ENCODE results near the gene RASL10A. TPM values are rescaled to one million over a fixed set of nuclear protein-coding genes. Genes with fewer than 3 reads are reported as not detected.

RASL10A gene
- total and polyA plus RNA-seq, 4 donors = 0.49 to 3.5 (median 3.0) TPM; not detected in 1

DNA sequence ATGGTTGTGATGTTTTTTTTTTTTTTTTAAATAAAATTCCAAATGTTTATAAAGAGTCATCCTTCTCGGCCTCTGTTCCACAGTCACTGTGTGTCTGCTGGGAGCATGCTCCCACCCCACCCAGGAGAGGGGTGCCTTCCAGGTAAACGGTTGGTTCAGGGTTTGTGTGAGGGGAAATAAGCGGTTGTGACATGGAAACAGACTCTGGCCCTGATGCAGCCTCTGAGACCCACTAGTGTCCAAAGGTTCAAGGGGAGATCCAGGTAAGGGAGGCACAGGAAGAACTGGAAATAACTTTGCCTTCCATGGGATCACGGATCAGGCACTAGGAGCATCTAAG lies 15.1 kb downstream of the RASL10A start:
- H3K27ac ChIP-seq (ENCODE audit: low read depth in 1 of 2, low read length in 2 of 2) = no peak overlapping the region
- no peaks in the 10 kb centered on the region for H3K4me1 ChIP-seq (ENCODE audit: control insufficient read depth in 1 of 2, insufficient read depth in 2 of 2, low read length in 2 of 2)
- no peaks in the 10 kb centered on the region for H3K27me3 ChIP-seq (ENCODE audit: control insufficient read depth in 1 of 2, insufficient read depth in 2 of 2, low read length in 1 of 2)
- WGBS, 2 donors = 67 to 68% methylated on average over 4 of the region's 4 CpGs
- peaks cover 6 to 29% of the 10 kb centered on the region in 2 donors for H3K36me3 ChIP-seq (ENCODE audit: control insufficient read depth in 1 of 2, insufficient read depth in 2 of 2, low read length in 1 of 2)
- DNase-seq (peak in 1 of 2 donors; percentile 43), ATAC-seq (ENCODE audit: low FRiP score) (no peak)
- H3K4me3 ChIP-seq (ENCODE audit: low read length in 2 of 2) = no peak overlapping the region
- no peaks in the 10 kb centered on the region for H3K9me3 ChIP-seq (ENCODE audit: control insufficient read depth, low read length)
- intact Hi-C loops (cut with DNase I) = no loop called here

DNA sequence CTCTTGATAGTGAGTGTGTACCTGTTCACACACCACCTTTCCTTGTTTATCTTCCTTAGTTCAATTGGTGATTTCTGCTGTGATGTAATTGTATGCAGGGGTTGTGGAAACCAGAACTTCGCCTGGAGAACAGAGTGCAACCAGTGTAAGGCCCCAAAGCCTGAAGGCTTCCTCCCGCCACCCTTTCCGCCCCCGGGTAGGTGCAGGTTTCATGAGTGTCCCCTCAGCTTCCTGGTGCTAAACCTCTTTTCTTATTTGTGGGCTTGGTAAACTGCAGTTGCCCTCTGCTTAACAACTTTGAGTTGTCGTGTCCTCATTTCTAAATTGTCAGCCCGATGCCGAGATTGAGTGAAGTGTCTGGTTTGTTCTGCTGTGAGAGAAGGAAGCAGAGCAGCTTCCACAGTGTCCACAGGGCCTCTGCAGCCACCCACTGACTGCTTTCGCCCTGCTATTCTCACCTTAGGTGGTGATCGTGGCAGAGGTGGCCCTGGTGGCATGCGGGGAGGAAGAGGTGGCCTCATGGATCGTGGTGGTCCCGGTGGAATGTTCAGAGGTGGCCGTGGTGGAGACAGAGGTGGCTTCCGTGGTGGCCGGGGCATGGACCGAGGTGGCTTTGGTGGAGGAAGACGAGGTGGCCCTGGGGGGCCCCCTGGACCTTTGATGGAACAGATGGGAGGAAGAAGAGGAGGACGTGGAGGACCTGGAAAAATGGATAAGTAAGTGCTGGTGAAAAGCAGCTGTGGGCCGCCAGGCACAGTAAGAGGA lies 16.2 kb downstream of the RASL10A start:
- Histone ChIP-seq H3K27ac (ENCODE audit: low read depth in 1 of 2, low read length in 2 of 2) (no peak overlapping the region), H3K27me3 (ENCODE audit: control insufficient read depth in 1 of 2, insufficient read depth in 2 of 2, low read length in 1 of 2) (no peaks in the 10 kb centered on the region), H3K4me1 (ENCODE audit: control insufficient read depth in 1 of 2, insufficient read depth in 2 of 2, low read length in 2 of 2) (no peaks in the 10 kb centered on the region), H3K4me3 (ENCODE audit: low read length in 2 of 2) (no peak overlapping the region), H3K9me3 (ENCODE audit: control insufficient read depth, low read length) (no peaks in the 10 kb centered on the region), H3K36me3 (ENCODE audit: control insufficient read depth in 1 of 2, insufficient read depth in 2 of 2, low read length in 1 of 2) (peaks cover 6 to 29% of the 10 kb centered on the region in 2 donors)
- no peak for ATAC-seq (ENCODE audit: low FRiP score)
- WGBS, 2 donors = 87 to 88% methylated on average over 19 of the region's 19 CpGs
- intact Hi-C loops (cut with DNase I) = no loop called here
- DNase-seq = peak in 1 of 2 donors; percentile 61

DNA sequence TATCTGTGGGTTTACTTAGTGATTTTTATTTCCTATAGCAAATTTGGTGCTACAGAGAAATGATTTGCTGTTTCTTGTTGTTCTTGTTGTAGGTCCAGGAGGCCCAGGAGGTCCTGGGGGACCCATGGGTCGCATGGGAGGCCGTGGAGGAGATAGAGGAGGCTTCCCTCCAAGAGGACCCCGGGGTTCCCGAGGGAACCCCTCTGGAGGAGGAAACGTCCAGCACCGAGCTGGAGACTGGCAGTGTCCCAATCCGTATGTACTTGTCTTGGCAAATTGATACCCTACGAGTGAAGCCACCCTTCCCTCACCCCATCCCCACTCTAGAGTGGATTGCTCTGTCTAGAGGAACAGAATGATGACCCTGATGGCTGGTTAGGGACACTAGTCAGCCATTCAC lies 16.9 kb downstream of the RASL10A start:
- Histone ChIP-seq H3K36me3 (ENCODE audit: control insufficient read depth in 1 of 2, insufficient read depth in 2 of 2, low read length in 1 of 2) (peaks cover 8 to 29% of the 10 kb centered on the region in 2 donors), H3K27me3 (ENCODE audit: control insufficient read depth in 1 of 2, insufficient read depth in 2 of 2, low read length in 1 of 2) (no peaks in the 10 kb centered on the region), H3K4me3 (ENCODE audit: low read length in 2 of 2) (no peak overlapping the region), H3K4me1 (ENCODE audit: control insufficient read depth in 1 of 2, insufficient read depth in 2 of 2, low read length in 2 of 2) (no peaks in the 10 kb centered on the region), H3K27ac (ENCODE audit: low read depth in 1 of 2, low read length in 2 of 2) (no peak overlapping the region), H3K9me3 (ENCODE audit: control insufficient read depth, low read length) (no peaks in the 10 kb centered on the region)
- ATAC-seq (ENCODE audit: low FRiP score) = no peak
- DNase-seq = peak in 1 of 2 donors; percentile 34
- 50 to 56% methylated on average over 8 of the region's 8 CpGs for WGBS, 2 donors
- intact Hi-C loops (cut with DNase I) = no loop called here

DNA sequence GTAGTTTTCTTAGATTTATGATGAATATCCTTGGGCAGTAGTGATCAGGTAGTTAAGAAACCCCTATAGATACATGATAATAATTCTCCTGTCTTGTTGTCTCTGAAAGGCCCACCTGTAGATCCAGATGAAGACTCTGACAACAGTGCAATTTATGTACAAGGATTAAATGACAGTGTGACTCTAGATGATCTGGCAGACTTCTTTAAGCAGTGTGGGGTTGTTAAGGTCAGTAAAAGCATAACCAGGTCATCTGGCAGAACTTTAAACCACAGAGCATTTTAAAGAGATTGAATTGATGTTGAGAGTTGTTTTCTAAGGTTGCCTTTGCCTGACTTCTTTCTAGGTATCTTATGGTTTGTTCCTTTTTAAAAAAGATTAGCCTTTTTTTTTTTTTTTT lies 23.1 kb downstream of the RASL10A start:
- no peaks in the 10 kb centered on the region for H3K9me3 ChIP-seq (ENCODE audit: control insufficient read depth, low read length)
- H3K4me1 ChIP-seq (ENCODE audit: control insufficient read depth in 1 of 2, insufficient read depth in 2 of 2, low read length in 2 of 2) = no peaks in the 10 kb centered on the region
- H3K36me3 ChIP-seq (ENCODE audit: control insufficient read depth in 1 of 2, insufficient read depth in 2 of 2, low read length in 1 of 2) = peaks cover 13 to 14% of the 10 kb centered on the region in 2 donors
- no peak overlapping the region for H3K27ac ChIP-seq (ENCODE audit: low read depth in 1 of 2, low read length in 2 of 2)
- no peak overlapping the region for H3K4me3 ChIP-seq (ENCODE audit: low read length in 2 of 2)
- no peaks in the 10 kb centered on the region for H3K27me3 ChIP-seq (ENCODE audit: control insufficient read depth in 1 of 2, insufficient read depth in 2 of 2, low read length in 1 of 2)
- no peak for DNase-seq
- intact Hi-C loops (cut with DNase I) = no loop called here
- ATAC-seq (ENCODE audit: low FRiP score) = no peak

DNA sequence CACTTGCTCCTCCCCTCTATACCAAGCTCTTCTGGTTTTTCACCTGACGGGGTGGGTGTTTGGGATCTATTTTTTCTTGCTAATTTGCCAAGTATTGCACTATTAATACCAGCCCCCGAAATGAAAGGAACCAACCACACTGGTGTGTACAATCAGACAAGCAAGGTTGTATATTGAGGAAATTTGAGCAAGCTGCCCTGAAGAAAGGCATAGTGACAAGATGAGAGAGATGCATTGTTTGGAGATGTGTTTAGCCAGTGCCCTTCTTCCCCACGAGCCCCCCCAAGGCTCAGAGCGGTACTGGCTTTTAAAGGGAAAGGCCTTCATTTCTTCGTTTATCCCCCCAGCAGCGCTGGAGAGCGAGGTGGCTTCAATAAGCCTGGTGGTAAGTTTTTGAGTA lies 24.3 kb downstream of the RASL10A start:
- Histone ChIP-seq H3K36me3 (ENCODE audit: control insufficient read depth in 1 of 2, insufficient read depth in 2 of 2, low read length in 1 of 2) (peaks cover 9 to 11% of the 10 kb centered on the region in 2 donors), H3K9me3 (ENCODE audit: control insufficient read depth, low read length) (no peaks in the 10 kb centered on the region), H3K4me3 (ENCODE audit: low read length in 2 of 2) (no peak overlapping the region), H3K27me3 (ENCODE audit: control insufficient read depth in 1 of 2, insufficient read depth in 2 of 2, low read length in 1 of 2) (no peaks in the 10 kb centered on the region), H3K4me1 (ENCODE audit: control insufficient read depth in 1 of 2, insufficient read depth in 2 of 2, low read length in 2 of 2) (no peaks in the 10 kb centered on the region), H3K27ac (ENCODE audit: low read depth in 1 of 2, low read length in 2 of 2) (no peak overlapping the region)
- intact Hi-C loops (cut with DNase I) = no loop called here
- no peak for ATAC-seq (ENCODE audit: low FRiP score)
- 63 to 68% methylated on average over 7 of the region's 7 CpGs for WGBS, 2 donors
- DNase-seq = no peak

DNA sequence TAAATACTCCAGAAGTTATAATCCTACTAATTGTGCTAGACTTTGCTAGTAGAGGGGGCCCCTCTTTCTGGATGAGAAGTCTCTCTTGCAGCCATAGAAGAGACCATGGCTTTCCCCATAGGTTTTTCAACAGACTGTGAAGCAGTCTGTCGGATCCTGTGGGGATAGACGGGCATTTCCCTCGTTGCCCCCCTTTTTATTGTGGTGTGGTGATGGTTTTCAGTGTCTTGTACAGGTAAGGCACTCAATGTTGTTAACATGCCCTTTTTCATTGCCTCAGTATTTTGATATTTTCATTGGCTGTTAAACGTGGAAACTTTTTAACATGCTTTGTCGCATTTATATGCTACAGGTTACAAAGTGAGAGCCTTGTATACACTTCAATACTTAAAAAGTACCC lies 25.4 kb downstream of the RASL10A start:
- Histone ChIP-seq H3K4me3 (ENCODE audit: low read length in 2 of 2) (no peak overlapping the region), H3K36me3 (ENCODE audit: control insufficient read depth in 1 of 2, insufficient read depth in 2 of 2, low read length in 1 of 2) (peaks cover 5 to 11% of the 10 kb centered on the region in 2 donors)

DNA sequence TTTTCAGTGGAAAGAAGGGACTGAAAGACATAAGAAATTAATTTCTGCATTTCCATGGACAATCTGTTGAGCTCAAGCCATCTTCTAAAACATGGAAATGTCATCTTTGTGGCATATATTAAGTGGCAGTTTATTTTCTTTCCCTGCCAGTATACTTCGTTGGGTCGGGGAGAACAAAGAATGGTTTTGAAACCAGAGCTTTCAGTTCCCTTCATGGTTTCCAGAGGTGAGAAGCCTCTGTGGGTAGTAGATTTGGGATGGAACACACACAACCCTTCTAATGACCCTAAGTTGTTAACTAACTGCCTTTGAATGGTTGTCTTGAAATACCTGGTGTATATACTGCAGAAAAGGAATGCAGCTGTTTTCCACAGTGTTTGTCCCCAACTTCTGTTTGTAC lies 26.7 kb downstream of the RASL10A start:
- 31 to 45% methylated on average over 2 of the region's 2 CpGs for WGBS, 2 donors
- H3K27ac ChIP-seq (ENCODE audit: low read depth in 1 of 2, low read length in 2 of 2) = no peak overlapping the region

More for the DNA sequence above, 25.4 kb downstream of the RASL10A start:
- intact Hi-C loops (cut with DNase I) = no loop called here
- ATAC-seq (ENCODE audit: low FRiP score) = no peak
- no peaks in the 10 kb centered on the region for H3K4me1 ChIP-seq (ENCODE audit: control insufficient read depth in 1 of 2, insufficient read depth in 2 of 2, low read length in 2 of 2)
- 46 to 50% methylated on average over 5 of the region's 5 CpGs for WGBS, 2 donors
- no peak overlapping the region for H3K27ac ChIP-seq (ENCODE audit: low read depth in 1 of 2, low read length in 2 of 2)
- no peak for DNase-seq
- H3K27me3 ChIP-seq (ENCODE audit: control insufficient read depth in 1 of 2, insufficient read depth in 2 of 2, low read length in 1 of 2) = no peaks in the 10 kb centered on the region
- H3K9me3 ChIP-seq (ENCODE audit: control insufficient read depth, low read length) = no peaks in the 10 kb centered on the region

DNA sequence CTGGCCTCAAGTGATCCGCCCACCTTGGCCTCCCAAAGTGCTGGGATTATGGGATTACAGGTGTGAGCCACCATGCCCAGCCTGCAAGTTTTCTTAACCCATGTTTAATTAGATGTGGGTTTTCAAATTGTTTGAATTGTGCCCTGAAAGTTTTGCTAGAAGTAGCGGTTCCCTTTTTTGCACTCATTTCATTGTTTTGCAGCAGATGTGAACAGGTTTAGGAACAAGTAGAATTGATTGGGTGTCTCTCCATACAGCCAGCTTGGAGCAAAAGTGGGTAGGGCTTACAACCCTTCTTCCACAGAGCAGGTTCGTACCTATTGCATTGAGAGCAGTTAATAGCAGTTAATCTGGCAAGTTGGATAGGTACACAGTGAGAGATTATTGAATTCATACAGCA lies 31.3 kb downstream of the RASL10A start:
- Histone ChIP-seq H3K27ac (ENCODE audit: low read depth in 1 of 2, low read length in 2 of 2) (no peak overlapping the region), H3K4me1 (ENCODE audit: control insufficient read depth in 1 of 2, insufficient read depth in 2 of 2, low read length in 2 of 2) (no peaks in the 10 kb centered on the region), H3K4me3 (ENCODE audit: low read length in 2 of 2) (no peak overlapping the region), H3K27me3 (ENCODE audit: control insufficient read depth in 1 of 2, insufficient read depth in 2 of 2, low read length in 1 of 2) (no peaks in the 10 kb centered on the region), H3K36me3 (ENCODE audit: control insufficient read depth in 1 of 2, insufficient read depth in 2 of 2, low read length in 1 of 2) (peaks cover 7 to 10% of the 10 kb centered on the region in 2 donors), H3K9me3 (ENCODE audit: control insufficient read depth, low read length) (no peaks in the 10 kb centered on the region)
- intact Hi-C loops (cut with DNase I) = no loop called here
- ATAC-seq (ENCODE audit: low FRiP score) (no peak), DNase-seq (no peak)
- WGBS, 2 donors = 90% methylated on average over 3 of the region's 3 CpGs

More for the DNA sequence above, 26.7 kb downstream of the RASL10A start:
- Histone ChIP-seq H3K9me3 (ENCODE audit: control insufficient read depth, low read length) (no peaks in the 10 kb centered on the region), H3K4me3 (ENCODE audit: low read length in 2 of 2) (no peak overlapping the region), H3K27me3 (ENCODE audit: control insufficient read depth in 1 of 2, insufficient read depth in 2 of 2, low read length in 1 of 2) (no peaks in the 10 kb centered on the region), H3K4me1 (ENCODE audit: control insufficient read depth in 1 of 2, insufficient read depth in 2 of 2, low read length in 2 of 2) (no peaks in the 10 kb centered on the region), H3K36me3 (ENCODE audit: control insufficient read depth in 1 of 2, insufficient read depth in 2 of 2, low read length in 1 of 2) (peaks cover 5 to 14% of the 10 kb centered on the region in 2 donors)
- DNase-seq (no peak), ATAC-seq (ENCODE audit: low FRiP score) (no peak)
- intact Hi-C loops (cut with DNase I) = no loop called here

DNA sequence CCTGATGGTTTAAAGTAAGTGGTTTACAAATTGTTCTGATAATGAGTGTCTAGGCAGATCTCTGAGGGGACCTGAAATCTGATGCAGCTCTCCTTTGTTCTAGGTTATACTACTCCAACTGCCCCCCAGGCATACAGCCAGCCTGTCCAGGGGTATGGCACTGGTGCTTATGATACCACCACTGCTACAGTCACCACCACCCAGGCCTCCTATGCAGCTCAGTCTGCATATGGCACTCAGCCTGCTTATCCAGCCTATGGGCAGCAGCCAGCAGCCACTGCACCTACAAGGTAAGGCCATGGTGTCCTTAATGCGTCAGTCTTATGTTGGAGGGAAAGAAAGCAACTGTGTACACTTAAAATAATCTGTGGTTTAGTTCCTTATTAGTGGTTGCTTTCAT lies 37.6 kb downstream of the RASL10A start:
- 96 to 97% methylated on average over 1 of the region's 1 CpG for WGBS, 2 donors
- Histone ChIP-seq H3K36me3 (ENCODE audit: control insufficient read depth in 1 of 2, insufficient read depth in 2 of 2, low read length in 1 of 2) (peaks cover 7 to 8% of the 10 kb centered on the region in 2 donors), H3K27ac (ENCODE audit: low read depth in 1 of 2, low read length in 2 of 2) (no peak overlapping the region), H3K9me3 (ENCODE audit: control insufficient read depth, low read length) (no peaks in the 10 kb centered on the region), H3K4me1 (ENCODE audit: control insufficient read depth in 1 of 2, insufficient read depth in 2 of 2, low read length in 2 of 2) (peaks cover 0 to 3% of the 10 kb centered on the region in 2 donors), H3K27me3 (ENCODE audit: control insufficient read depth in 1 of 2, insufficient read depth in 2 of 2, low read length in 1 of 2) (no peaks in the 10 kb centered on the region), H3K4me3 (ENCODE audit: low read length in 2 of 2) (no peak overlapping the region)
- intact Hi-C loops (cut with DNase I) = no loop called here
- no peak for ATAC-seq (ENCODE audit: low FRiP score)
- no peak for DNase-seq
